ENCODE data around the gene CCNF.

Gene CCNF

GRCh38 chr16:2415085-2415484 lies 14.2 kb upstream of the CCNF start:
- H3K27me3 ChIP-seq (ENCODE audit: control insufficient read depth, insufficient read depth, low read length): peaks cover 21% of the 10 kb centered on the region
- peaks cover 9% of the 10 kb centered on the region for H3K4me1 ChIP-seq (ENCODE audit: control insufficient read depth, insufficient read depth, low read length)
- H3K36me3 ChIP-seq (ENCODE audit: insufficient read depth, low read length): no peaks in the 10 kb centered on the region
- H3K4me3 ChIP-seq (ENCODE audit: low read length): no peak overlapping the region
- H3K9ac ChIP-seq (ENCODE audit: low read depth, low read length): no peak overlapping the region
- H3K9me3 ChIP-seq (replicated peaks; ENCODE audit: low read length): no peaks in the 10 kb centered on the region
- no peak overlapping the region for H3K4me2 ChIP-seq (ENCODE audit: low read length)

GRCh38 chr16:2420035-2420434 lies 9.2 kb upstream of the CCNF start:
- Histone ChIP-seq H3K9me3 (replicated peaks; ENCODE audit: low read length) (no peaks in the 10 kb centered on the region), H3K36me3 (ENCODE audit: insufficient read depth, low read length) (no peaks in the 10 kb centered on the region), H3K9ac (ENCODE audit: low read depth, low read length) (no peak overlapping the region), H3K4me2 (ENCODE audit: low read length) (no peak overlapping the region), H3K4me3 (ENCODE audit: low read length) (no peak overlapping the region), H3K27me3 (ENCODE audit: control insufficient read depth, insufficient read depth, low read length) (no peaks in the 10 kb centered on the region), H3K4me1 (ENCODE audit: control insufficient read depth, insufficient read depth, low read length) (peaks cover 11% of the 10 kb centered on the region)

- Histone ChIP-seq H3K4me1 (ENCODE audit: control insufficient read depth, insufficient read depth, low read length) (peaks cover 2% of the 10 kb centered on the region), H3K36me3 (ENCODE audit: insufficient read depth, low read length) (no peaks in the 10 kb centered on the region), H3K4me3 (ENCODE audit: low read length) (no peak overlapping the region), H3K27me3 (ENCODE audit: control insufficient read depth, insufficient read depth, low read length) (no peaks in the 10 kb centered on the region), H3K4me2 (ENCODE audit: low read length) (no peak overlapping the region), H3K9ac (ENCODE audit: low read depth, low read length) (no peak overlapping the region), H3K9me3 (replicated peaks; ENCODE audit: low read length) (no peaks in the 10 kb centered on the region)
These were observed 7.0 kb upstream of the CCNF start for GRCh38 chr16:2422123-2422867.

- Histone ChIP-seq H3K9ac (ENCODE audit: low read depth, low read length) (no peak overlapping the region), H3K27me3 (ENCODE audit: control insufficient read depth, insufficient read depth, low read length) (no peaks in the 10 kb centered on the region), H3K4me3 (ENCODE audit: low read length) (no peak overlapping the region), H3K36me3 (ENCODE audit: insufficient read depth, low read length) (no peaks in the 10 kb centered on the region), H3K9me3 (replicated peaks; ENCODE audit: low read length) (no peaks in the 10 kb centered on the region), H3K4me2 (ENCODE audit: low read length) (no peak overlapping the region), H3K4me1 (ENCODE audit: control insufficient read depth, insufficient read depth, low read length) (peaks cover 10% of the 10 kb centered on the region)
These were observed 4.9 kb upstream of the CCNF start for GRCh38 chr16:2424061-2425007.

- Histone ChIP-seq H3K4me1 (ENCODE audit: control insufficient read depth, insufficient read depth, low read length) (peaks cover 13% of the 10 kb centered on the region), H3K36me3 (ENCODE audit: insufficient read depth, low read length) (no peaks in the 10 kb centered on the region), H3K27me3 (ENCODE audit: control insufficient read depth, insufficient read depth, low read length) (no peaks in the 10 kb centered on the region), H3K4me3 (ENCODE audit: low read length) (no peak overlapping the region), H3K4me2 (ENCODE audit: low read length) (no peak overlapping the region), H3K9ac (ENCODE audit: low read depth, low read length) (no peak overlapping the region), H3K9me3 (replicated peaks; ENCODE audit: low read length) (no peaks in the 10 kb centered on the region)
These were observed 4.2 kb upstream of the CCNF start for GRCh38 chr16:2425008-2425518.

- Histone ChIP-seq H3K27me3 (ENCODE audit: control insufficient read depth, insufficient read depth, low read length) (no peaks in the 10 kb centered on the region), H3K9me3 (replicated peaks; ENCODE audit: low read length) (no peaks in the 10 kb centered on the region), H3K4me1 (ENCODE audit: control insufficient read depth, insufficient read depth, low read length) (peaks cover 19% of the 10 kb centered on the region), H3K36me3 (ENCODE audit: insufficient read depth, low read length) (no peaks in the 10 kb centered on the region), H3K9ac (ENCODE audit: low read depth, low read length) (no peak overlapping the region), H3K4me2 (ENCODE audit: low read length) (no peak overlapping the region), H3K4me3 (ENCODE audit: low read length) (no peak overlapping the region)
These were observed 3.3 kb upstream of the CCNF start for GRCh38 chr16:2425825-2426430.

- Histone ChIP-seq H3K9me3 (replicated peaks; ENCODE audit: low read length) (no peaks in the 10 kb centered on the region), H3K4me2 (ENCODE audit: low read length) (no peak overlapping the region), H3K27me3 (ENCODE audit: control insufficient read depth, insufficient read depth, low read length) (no peaks in the 10 kb centered on the region), H3K9ac (ENCODE audit: low read depth, low read length) (no peak overlapping the region), H3K36me3 (ENCODE audit: insufficient read depth, low read length) (peaks cover 2% of the 10 kb centered on the region), H3K4me1 (ENCODE audit: control insufficient read depth, insufficient read depth, low read length) (peaks cover 23% of the 10 kb centered on the region), H3K4me3 (ENCODE audit: low read length) (no peak overlapping the region)
These were observed 2.3 kb upstream of the CCNF start for GRCh38 chr16:2426941-2427361.

GRCh38 chr16:2427526-2427925 lies 1.7 kb upstream of the CCNF start:
- Histone ChIP-seq H3K36me3 (ENCODE audit: insufficient read depth, low read length) (peaks cover 7% of the 10 kb centered on the region), H3K4me3 (ENCODE audit: low read length) (no peak overlapping the region), H3K4me2 (ENCODE audit: low read length) (no peak overlapping the region), H3K9me3 (replicated peaks; ENCODE audit: low read length) (no peaks in the 10 kb centered on the region), H3K4me1 (ENCODE audit: control insufficient read depth, insufficient read depth, low read length) (peaks cover 23% of the 10 kb centered on the region), H3K27me3 (ENCODE audit: control insufficient read depth, insufficient read depth, low read length) (no peaks in the 10 kb centered on the region), H3K9ac (ENCODE audit: low read depth, low read length) (no peak overlapping the region)

- Histone ChIP-seq H3K4me1 (ENCODE audit: control insufficient read depth, insufficient read depth, low read length) (peaks cover 23% of the 10 kb centered on the region), H3K4me2 (ENCODE audit: low read length) (peak overlapping the region; percentile 91), H3K9ac (ENCODE audit: low read depth, low read length) (peak overlapping the region; percentile 83)
These were observed 1.0 kb upstream of the CCNF start for GRCh38 chr16:2428051-2428783.

GRCh38 chr16:2428784-2429033 lies 538 bp upstream of the CCNF start:
- Histone ChIP-seq H3K9me3 (replicated peaks; ENCODE audit: low read length) (no peaks in the 10 kb centered on the region), H3K4me2 (ENCODE audit: low read length) (peak overlapping the region; percentile 91), H3K9ac (ENCODE audit: low read depth, low read length) (peak overlapping the region; percentile 83), H3K4me1 (ENCODE audit: control insufficient read depth, insufficient read depth, low read length) (peaks cover 23% of the 10 kb centered on the region), H3K4me3 (ENCODE audit: low read length) (peak overlapping the region; percentile 98), H3K27me3 (ENCODE audit: control insufficient read depth, insufficient read depth, low read length) (no peaks in the 10 kb centered on the region), H3K36me3 (ENCODE audit: insufficient read depth, low read length) (peaks cover 16% of the 10 kb centered on the region)

More at GRCh38 chr16:2428051-2428783, 1.0 kb upstream of the CCNF start:
- Histone ChIP-seq H3K9me3 (replicated peaks; ENCODE audit: low read length) (no peaks in the 10 kb centered on the region), H3K4me3 (ENCODE audit: low read length) (peak overlapping the region; percentile 98), H3K27me3 (ENCODE audit: control insufficient read depth, insufficient read depth, low read length) (no peaks in the 10 kb centered on the region), H3K36me3 (ENCODE audit: insufficient read depth, low read length) (peaks cover 14% of the 10 kb centered on the region)

All from skeletal muscle satellite cell (primary cell).